GM04504 (cell line): ENCODE measurements around the gene FAM114A1.
A peak's percentile ranks its signal among the peaks of the same experiment; 100 is the strongest.
"Not testable (repeated sequence)": the region's sequence is repeated elsewhere in the genome, so short reads cannot be mapped to it uniquely, and the experiment has no call there.

Source experiments
- DNase-seq: peaks from one replicate; pipeline ENCODE4 v3.0.0-alpha.2; 2012; ENCODE audit warnings: low read depth

The FAM114A1 gene

GRCh38 chr4:38935391-38936073 is 67.9 kb downstream of the FAM114A1 start:
- DNase-seq: no peak

GRCh38 chr4:38939165-38939564 is 71.6 kb downstream of the FAM114A1 start:
- no peak for DNase-seq

GRCh38 chr4:38940476-38940875 is 72.9 kb downstream of the FAM114A1 start:
- DNase-seq: no peak

- DNase-seq: not testable (repeated sequence)
These were observed 74.3 kb downstream of the FAM114A1 start for GRCh38 chr4:38941906-38942305.

- no peak for DNase-seq
These were observed 75.7 kb downstream of the FAM114A1 start for GRCh38 chr4:38943343-38943742.

GRCh38 chr4:38944440-38944839 is 76.8 kb downstream of the FAM114A1 start:
- no peak for DNase-seq

- no peak for DNase-seq
These were observed 79.3 kb downstream of the FAM114A1 start for GRCh38 chr4:38946919-38947318.

- DNase-seq: peak; percentile 86
These were observed 80.9 kb downstream of the FAM114A1 start for GRCh38 chr4:38948551-38948950.

GRCh38 chr4:38949411-38950051 is 81.9 kb downstream of the FAM114A1 start:
- DNase-seq: no peak

- DNase-seq: no peak
These were observed 82.6 kb downstream of the FAM114A1 start for GRCh38 chr4:38950159-38950558.

- DNase-seq: no peak
These were observed 83.1 kb downstream of the FAM114A1 start for GRCh38 chr4:38950734-38951133.

- no peak for DNase-seq
These were observed 84.0 kb downstream of the FAM114A1 start for GRCh38 chr4:38951598-38951997.

GRCh38 chr4:38952017-38952416 is 84.4 kb downstream of the FAM114A1 start:
- no peak for DNase-seq

GRCh38 chr4:38954727-38955126 is 87.1 kb downstream of the FAM114A1 start:
- DNase-seq: no peak

GRCh38 chr4:38955957-38956356 is 88.4 kb downstream of the FAM114A1 start:
- no peak for DNase-seq

- no peak for DNase-seq
These were observed 89.7 kb downstream of the FAM114A1 start for GRCh38 chr4:38957261-38957815.

GRCh38 chr4:38957893-38958292 is 90.3 kb downstream of the FAM114A1 start:
- DNase-seq: no peak

GRCh38 chr4:38958453-38959190 is 91.0 kb downstream of the FAM114A1 start:
- no peak for DNase-seq

GRCh38 chr4:38959248-38959647 is 91.6 kb downstream of the FAM114A1 start:
- not testable (repeated sequence) for DNase-seq

GRCh38 chr4:38964942-38965775 is 97.6 kb downstream of the FAM114A1 start:
- DNase-seq: no peak

GRCh38 chr4:38965866-38966265 is 98.3 kb downstream of the FAM114A1 start:
- no peak for DNase-seq
